ENCODE data around the gene MIA.

DNA sequence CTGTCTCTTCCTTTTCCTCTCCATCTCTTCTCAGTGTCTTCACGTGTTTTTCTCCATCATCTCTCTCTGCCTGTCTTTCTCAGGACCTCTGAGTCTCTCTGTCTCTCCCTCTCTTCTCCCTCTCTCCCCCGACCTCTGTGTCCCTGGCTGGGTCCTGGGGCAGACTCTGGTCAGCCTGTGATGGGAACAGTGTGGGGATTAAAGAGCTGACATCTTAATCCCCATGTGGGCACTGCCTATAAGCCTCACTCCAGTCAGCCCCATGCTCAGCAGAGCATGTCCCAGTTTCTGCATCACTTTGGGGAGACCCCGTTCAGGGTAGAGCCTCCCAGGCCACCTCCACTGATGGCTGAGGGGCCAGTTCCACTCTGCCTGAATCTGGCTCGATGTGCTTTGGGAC, 39.9 kb downstream of the MIA start:
- TF ChIP-seq, protein P1, sequence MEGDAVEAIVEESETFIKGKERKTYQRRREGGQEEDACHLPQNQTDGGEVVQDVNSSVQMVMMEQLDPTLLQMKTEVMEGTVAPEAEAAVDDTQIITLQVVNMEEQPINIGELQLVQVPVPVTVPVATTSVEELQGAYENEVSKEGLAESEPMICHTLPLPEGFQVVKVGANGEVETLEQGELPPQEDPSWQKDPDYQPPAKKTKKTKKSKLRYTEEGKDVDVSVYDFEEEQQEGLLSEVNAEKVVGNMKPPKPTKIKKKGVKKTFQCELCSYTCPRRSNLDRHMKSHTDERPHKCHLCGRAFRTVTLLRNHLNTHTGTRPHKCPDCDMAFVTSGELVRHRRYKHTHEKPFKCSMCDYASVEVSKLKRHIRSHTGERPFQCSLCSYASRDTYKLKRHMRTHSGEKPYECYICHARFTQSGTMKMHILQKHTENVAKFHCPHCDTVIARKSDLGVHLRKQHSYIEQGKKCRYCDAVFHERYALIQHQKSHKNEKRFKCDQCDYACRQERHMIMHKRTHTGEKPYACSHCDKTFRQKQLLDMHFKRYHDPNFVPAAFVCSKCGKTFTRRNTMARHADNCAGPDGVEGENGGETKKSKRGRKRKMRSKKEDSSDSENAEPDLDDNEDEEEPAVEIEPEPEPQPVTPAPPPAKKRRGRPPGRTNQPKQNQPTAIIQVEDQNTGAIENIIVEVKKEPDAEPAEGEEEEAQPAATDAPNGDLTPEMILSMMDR (IDR thresholded peaks at IDR 0.05; ENCODE audit: low read length): no peak
- no peak for TF ChIP-seq EZH2 (IDR thresholded peaks at IDR 0.05; ENCODE audit: borderline replicate concordance, low read length)

Measured in OCI-LY1 (cell line).